ENCODE results near the gene MED20. TPM values are rescaled to one million over a fixed set of nuclear protein-coding genes. Genes with fewer than 3 reads are reported as not detected.
A peak's percentile ranks its signal among the peaks of the same experiment; 100 is the strongest.
"Not testable (repeated sequence)": the region's sequence is repeated elsewhere in the genome, so short reads cannot be mapped to it uniquely, and the experiment has no call there.

MED20 gene, protein sequence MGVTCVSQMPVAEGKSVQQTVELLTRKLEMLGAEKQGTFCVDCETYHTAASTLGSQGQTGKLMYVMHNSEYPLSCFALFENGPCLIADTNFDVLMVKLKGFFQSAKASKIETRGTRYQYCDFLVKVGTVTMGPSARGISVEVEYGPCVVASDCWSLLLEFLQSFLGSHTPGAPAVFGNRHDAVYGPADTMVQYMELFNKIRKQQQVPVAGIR
- 32.1 and 45.1 TPM in 2 replicates for total RNA-seq (2014; rRNA removed; shearing (Covaris generic))

GRCh38 chr6:41920921-41921711 lies at the start of gene MED20, which contains the start of gene BYSL:
MED20 (minus strand) TSS chr6:41921139; CDS start chr6:41921018, 121 bp downstream.
BYSL (plus strand) TSS chr6:41921499; CDS start chr6:41921563, 64 bp downstream.
- peak; percentile 98 for DNase-seq (ENCODE audit: low read depth)

DNA sequence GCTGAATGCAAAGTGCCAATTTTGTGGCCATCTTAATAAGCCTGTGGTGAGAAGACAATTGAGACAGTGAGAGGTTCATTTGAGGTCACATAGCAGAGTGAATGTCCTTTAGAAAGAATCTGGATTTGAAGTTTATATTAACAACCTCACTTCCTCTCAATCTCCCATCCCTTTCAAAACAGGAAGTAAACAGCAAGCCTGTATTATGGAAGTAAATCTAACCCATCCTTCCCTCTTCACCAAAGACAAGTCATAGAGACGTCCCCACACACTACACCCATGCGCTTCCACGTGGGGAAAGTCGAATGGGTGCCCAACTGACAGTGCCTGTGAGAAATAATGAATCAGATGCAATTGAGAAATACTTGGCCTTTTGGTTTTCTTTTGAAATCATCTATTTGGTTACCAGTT lies 49.5 kb upstream of the MED20 start:
- no peak for DNase-seq (ENCODE audit: low read depth)

DNA sequence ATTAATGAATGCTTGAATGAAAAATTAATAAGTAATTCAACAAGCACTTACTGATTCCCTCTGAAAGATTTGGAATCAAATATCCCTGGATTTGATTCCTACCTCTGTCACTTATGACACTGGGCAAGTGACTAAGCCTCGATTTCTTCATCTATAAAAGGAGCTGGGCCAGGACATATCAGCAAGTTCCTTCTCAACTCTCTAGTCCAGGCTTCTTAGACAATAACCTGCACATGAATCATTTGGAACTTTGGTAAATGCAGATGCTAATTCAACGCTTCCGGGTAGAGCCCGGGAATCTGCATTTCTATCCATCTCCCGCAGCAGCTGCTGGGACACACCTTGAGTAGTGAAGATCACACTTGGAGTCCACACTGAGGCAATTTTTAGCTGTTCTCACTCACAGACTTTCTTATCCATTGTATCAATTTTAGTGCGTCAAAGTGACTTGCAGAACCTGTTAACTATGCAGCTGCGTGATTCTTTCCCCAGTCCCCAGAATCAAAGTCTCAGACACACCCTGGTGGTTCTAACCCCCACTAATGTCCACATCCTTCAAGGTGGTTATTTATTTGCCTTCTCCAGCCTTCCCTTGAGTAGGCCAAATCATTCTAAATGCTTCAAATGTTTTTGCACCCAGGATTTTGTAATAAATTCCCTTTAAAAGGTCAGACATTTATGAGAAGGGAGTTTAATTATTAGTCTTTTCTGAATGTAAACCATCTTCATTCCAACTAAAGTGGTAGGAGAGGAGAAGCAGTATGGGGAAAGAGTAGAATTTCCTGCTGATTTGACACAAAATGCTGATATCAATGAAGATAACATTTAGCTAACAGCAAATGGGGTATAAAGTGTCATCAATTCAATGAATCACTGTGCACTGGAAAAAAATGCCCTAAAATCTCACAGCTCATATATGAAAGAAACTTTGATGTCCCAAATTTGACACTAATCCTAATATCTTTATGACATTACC lies 46.7 kb upstream of the MED20 start:
- DNase-seq (ENCODE audit: low read depth), result no peak

GRCh38 chr6:41966961-41967311 lies 46.0 kb upstream of the MED20 start:
- peak; percentile 90 for DNase-seq (ENCODE audit: low read depth)

- DNase-seq (ENCODE audit: low read depth), result peak; percentile 35
Observed at GRCh38 chr6:41966214-41966920, 45.4 kb upstream of the MED20 start.

DNA sequence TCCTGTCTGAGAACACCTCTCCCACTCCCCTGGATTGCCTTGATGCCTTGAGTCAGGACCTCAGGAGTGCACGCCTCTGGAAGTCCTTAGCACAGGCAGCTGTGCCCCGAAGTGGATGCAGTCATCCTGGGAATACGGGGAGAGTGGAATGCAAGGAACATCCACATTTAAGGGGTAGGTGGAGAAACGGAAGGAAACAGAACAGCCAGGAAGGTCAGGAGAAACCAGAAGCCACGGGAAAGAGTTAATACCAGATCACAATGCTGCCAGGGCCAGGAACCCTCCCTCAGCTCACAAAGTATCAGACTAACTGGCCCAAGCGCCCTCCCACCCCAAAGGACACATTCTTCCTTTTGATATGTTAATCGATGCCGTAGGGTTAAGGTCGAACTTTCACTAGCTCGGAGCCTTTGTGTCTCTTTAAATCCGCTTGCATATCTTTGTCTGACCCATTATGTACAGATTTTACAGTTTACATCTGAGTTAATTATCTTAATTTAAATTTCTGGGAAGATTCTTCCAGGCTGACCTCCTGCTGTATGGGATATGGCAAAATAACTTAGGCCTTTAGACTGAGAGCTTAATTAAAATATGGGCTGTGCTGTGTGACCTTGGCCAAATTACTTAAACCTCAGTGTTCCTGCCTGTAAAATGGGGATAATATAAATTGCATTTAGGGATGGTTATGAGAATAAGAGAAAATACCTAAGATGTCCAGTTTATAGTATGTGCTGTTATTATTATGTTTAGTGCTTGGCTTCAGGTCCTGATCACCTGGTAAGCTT lies 44.7 kb upstream of the MED20 start:
- DNase-seq (ENCODE audit: low read depth), result peak; percentile 25

GRCh38 chr6:41964201-41964887 lies 43.4 kb upstream of the MED20 start:
- DNase-seq (ENCODE audit: low read depth), result no peak

- DNase-seq (ENCODE audit: low read depth), result no peak
Observed at GRCh38 chr6:41963371-41963770, 42.4 kb upstream of the MED20 start.

GRCh38 chr6:41960028-41960427 lies 39.1 kb upstream of the MED20 start:
- no peak for DNase-seq (ENCODE audit: low read depth)

DNA sequence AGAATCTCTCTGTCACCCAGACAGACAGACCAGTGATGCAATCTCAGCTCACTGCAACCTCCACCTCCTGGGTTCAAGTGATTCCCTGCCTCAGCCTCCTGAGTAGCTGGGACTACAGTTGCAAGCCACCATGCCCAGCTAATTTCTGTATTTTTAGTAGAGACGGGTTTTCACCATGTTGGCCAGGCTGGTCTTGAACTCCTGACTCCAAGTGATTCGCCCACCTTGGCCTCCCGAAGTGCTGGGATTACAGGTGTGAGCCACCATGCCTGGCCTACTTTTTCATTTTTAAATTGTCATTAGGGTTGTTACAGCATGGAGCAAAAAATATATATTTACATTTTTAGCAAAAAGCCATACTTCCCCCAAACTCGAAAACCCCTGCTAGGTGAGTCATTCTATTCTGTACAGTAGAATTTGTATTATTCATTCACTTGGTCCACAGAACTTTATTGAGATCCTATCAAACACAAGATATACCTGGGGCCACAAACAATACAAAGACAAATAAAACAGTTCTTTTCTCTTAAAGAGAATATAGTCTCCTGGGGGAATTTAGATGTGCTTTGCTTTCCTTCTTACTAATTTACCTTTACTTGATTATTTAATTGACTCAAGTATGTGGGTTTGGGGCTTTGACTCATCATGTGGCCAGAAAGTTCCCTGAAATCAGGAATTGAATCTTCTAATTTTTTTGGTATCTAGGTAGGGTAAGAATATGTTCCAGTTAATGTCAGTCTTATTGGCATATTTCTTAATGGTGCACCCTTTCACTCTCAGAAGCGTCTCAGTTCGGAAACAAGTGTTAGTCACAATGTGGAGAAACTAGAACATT lies 37.3 kb upstream of the MED20 start:
- no peak for DNase-seq (ENCODE audit: low read depth)

DNA sequence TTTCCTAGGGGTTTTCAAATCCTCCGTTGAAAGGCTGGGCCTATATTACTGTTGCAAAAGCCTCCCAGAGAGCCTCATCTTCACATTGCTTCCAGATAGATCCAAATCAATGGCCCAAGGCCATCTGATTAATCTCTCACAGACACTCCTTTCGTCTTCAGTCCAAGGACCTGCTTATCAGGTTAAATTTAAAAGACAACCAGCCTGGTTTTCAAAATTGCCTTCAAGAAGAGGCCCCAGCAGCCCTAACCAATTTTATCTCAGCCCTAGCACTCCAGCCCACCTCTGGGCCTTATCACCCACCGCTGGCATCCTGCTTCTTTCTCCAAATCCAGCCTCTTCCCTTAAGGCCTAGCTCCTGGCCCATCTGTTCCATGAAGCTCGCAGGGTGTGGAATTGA lies 36.2 kb upstream of the MED20 start:
- no peak for DNase-seq (ENCODE audit: low read depth)

- DNase-seq (ENCODE audit: low read depth), result no peak
Observed at GRCh38 chr6:41955412-41955811, 34.5 kb upstream of the MED20 start.

- DNase-seq (ENCODE audit: low read depth), result no peak
Observed at GRCh38 chr6:41954668-41955067, 33.7 kb upstream of the MED20 start.

DNA sequence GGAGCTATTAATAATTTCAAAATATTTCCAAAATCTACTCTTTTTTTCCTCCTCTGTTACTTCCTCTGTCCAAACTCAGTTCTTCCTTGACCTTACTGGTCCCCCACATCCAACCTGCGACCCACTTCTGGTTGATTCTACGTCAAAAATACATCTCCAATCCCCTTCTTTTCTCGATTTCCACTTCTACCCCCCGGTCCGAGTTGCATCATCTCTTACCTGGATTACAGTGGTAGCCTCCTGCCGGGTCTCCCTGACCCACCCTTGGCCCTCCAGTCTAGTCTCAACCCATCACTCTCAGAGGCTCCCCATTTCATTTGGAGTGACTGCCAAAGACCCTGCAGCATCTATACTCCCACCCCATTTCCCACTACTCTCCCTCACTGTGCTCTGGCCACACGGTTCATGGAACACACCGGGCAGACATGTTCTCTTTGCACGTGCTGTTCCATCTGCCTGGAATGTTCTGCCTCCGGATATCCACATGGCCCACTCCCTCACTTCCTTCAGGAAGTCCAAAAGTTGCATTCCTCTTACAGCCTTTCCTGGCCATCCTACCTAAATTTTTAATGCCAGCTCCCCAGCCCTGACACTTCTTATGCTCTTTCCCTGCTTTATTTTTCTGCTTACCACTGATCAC lies 26.8 kb upstream of the MED20 start:
- DNase-seq (ENCODE audit: low read depth), result no peak

- no peak for DNase-seq (ENCODE audit: low read depth)
Observed at GRCh38 chr6:41943456-41943855, 22.5 kb upstream of the MED20 start.

GRCh38 chr6:41942882-41943281 lies 21.9 kb upstream of the MED20 start:
- not testable (repeated sequence) for DNase-seq (ENCODE audit: low read depth)

DNA sequence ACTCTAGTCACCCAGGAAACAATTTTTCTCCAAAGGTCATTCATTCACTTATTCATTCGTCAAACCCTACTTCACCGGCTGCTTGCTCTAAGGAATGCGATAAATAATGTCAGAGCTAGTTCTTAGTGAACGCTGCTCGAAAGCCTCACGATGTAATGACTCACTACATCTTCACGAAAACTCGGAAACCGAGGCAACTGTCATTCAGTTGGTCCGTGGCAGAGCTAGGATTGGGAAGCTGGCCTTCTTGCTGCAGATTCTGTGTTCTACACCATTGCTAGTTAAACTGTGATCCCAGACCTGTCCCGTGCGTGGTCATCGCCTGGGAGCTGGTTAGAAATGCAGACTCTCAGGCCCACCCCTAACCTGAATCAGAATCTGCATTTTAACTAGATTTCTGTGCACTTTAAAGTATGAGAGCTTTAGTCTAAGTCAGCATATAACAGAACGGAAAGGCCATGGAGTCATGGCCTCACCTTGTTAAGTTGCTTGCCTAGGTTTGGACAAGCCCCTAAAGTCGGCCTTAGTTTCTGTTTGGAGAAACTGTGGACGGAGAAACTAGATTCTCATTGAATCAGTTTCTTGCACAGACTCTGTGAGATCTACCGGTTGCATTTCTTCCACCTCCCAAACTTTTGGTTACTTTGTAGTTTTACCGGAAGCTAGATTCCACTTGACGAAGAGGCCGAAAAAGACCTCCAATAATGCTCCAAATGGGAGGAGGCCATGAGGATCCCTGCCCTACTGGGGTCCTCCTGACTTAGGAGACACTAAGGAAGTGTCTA lies 21.3 kb upstream of the MED20 start:
- DNase-seq (ENCODE audit: low read depth), result no peak
